H9 (cell line): ENCODE data around the gene CYFIP1. TPM values are rescaled to one million over a fixed set of nuclear protein-coding genes. Genes with fewer than 3 reads are reported as not detected.

Experiments
- DNase-seq: peaks from one replicate; pipeline ENCODE4 v3.0.0-alpha.2; 2017
- H2AFZ ChIP-seq: one replicate; pipeline ENCODE4 v1.6.1; 2013; ENCODE audit warnings: mild to moderate bottlenecking, low read length, control low read depth, moderate library complexity
- H2AK5ac ChIP-seq: 2 replicates; pipeline ENCODE4 v1.6.1; 2013; ENCODE audit warnings: low read length, control low read depth, mixed read lengths; ENCODE audit not compliant: insufficient read length
- H2BK120ac ChIP-seq: one replicate; pipeline ENCODE4 v1.6.1; 2013; ENCODE audit warnings: low read depth, mild to moderate bottlenecking, low read length, control low read depth, inconsistent platforms; ENCODE audit not compliant: poor library complexity, severe bottlenecking
- H2BK12ac ChIP-seq: 2 replicates; pipeline ENCODE4 v1.6.1; 2013; ENCODE audit warnings: low read length, control low read depth, mixed read lengths, low read depth; ENCODE audit not compliant: insufficient read length
- H2BK15ac ChIP-seq: 2 replicates; pipeline ENCODE4 v1.6.1; 2013; ENCODE audit warnings: low read depth, low read length, control low read depth
- H2BK20ac ChIP-seq: one replicate; pipeline ENCODE4 v1.6.1; 2013; ENCODE audit warnings: low read depth, mild to moderate bottlenecking, low read length, control low read depth, inconsistent platforms; ENCODE audit not compliant: poor library complexity, severe bottlenecking
- H2BK5ac ChIP-seq: 2 replicates; pipeline ENCODE4 v1.6.1; 2013; ENCODE audit warnings: low read length, control low read depth, mixed read lengths; ENCODE audit not compliant: insufficient read length
- H3K14ac ChIP-seq: 2 replicates; pipeline ENCODE4 v1.6.1; 2013; ENCODE audit warnings: low read length, control low read depth; ENCODE audit not compliant: insufficient read depth
- H3K18ac ChIP-seq: 2 replicates; pipeline ENCODE4 v1.6.1; 2013; ENCODE audit warnings: low read depth, mild to moderate bottlenecking, mixed read lengths, low read length, control low read depth; ENCODE audit not compliant: insufficient read length
- H3K23ac ChIP-seq: 2 replicates; pipeline ENCODE4 v1.6.1; 2013; ENCODE audit warnings: low read length, control low read depth, mixed read lengths, low read depth; ENCODE audit not compliant: insufficient read length
- H3K23me2 ChIP-seq: 2 replicates; pipeline ENCODE4 v1.6.1; 2013; ENCODE audit warnings: low read depth, mild to moderate bottlenecking, mixed read lengths, low read length, control low read depth; ENCODE audit not compliant: insufficient read length, poor library complexity, severe bottlenecking
- H3K27ac ChIP-seq: 2 replicates; pipeline ENCODE4 v1.5.1; 2013; ENCODE audit warnings: low read length, control low read depth, mixed read lengths, low read depth; ENCODE audit not compliant: insufficient read length
- H3K27me3 ChIP-seq: 2 replicates; pipeline ENCODE4 v1.6.1; 2013; ENCODE audit warnings: low read length, control low read depth, inconsistent platforms; ENCODE audit not compliant: insufficient read depth
- H3K4ac ChIP-seq: 2 replicates; pipeline ENCODE4 v1.6.1; 2013; ENCODE audit warnings: low read depth, mild to moderate bottlenecking, control low read depth, inconsistent platforms, low read length, moderate library complexity
- H3K4me1 ChIP-seq: 2 replicates; pipeline ENCODE4 v1.6.1; 2013; ENCODE audit warnings: low read length, control low read depth, inconsistent platforms; ENCODE audit not compliant: insufficient read depth
- H3K4me2 ChIP-seq: 2 replicates; pipeline ENCODE4 v1.6.1; 2013; ENCODE audit warnings: low read length, control low read depth, mixed read lengths; ENCODE audit not compliant: insufficient read length, insufficient read depth
- H3K56ac ChIP-seq: 2 replicates; pipeline ENCODE4 v1.6.1; 2013; ENCODE audit warnings: low read depth, mild to moderate bottlenecking, mixed read lengths, low read length, control low read depth; ENCODE audit not compliant: insufficient read length
- H3K79me1 ChIP-seq: 2 replicates; pipeline ENCODE4 v1.6.1; 2013; ENCODE audit warnings: low read depth, mild to moderate bottlenecking, moderate library complexity, low read length, control low read depth, inconsistent platforms; ENCODE audit not compliant: insufficient read depth, poor library complexity, severe bottlenecking
- H3K79me2 ChIP-seq: 2 replicates; pipeline ENCODE4 v1.6.1; 2013; ENCODE audit warnings: low read length, control low read depth, inconsistent platforms; ENCODE audit not compliant: insufficient read depth
- H3K9ac ChIP-seq: 2 replicates; pipeline ENCODE4 v1.6.1; 2013; ENCODE audit warnings: low read length, control low read depth, mixed read lengths; ENCODE audit not compliant: insufficient read length; ENCODE audit errors: extremely low read depth
- H3K9me3 ChIP-seq: one replicate; pipeline ENCODE4 v1.6.1; 2013; ENCODE audit warnings: low read depth, low read length, inconsistent platforms; ENCODE audit not compliant: control insufficient read depth
- H3T11ph ChIP-seq: one replicate; pipeline ENCODE4 v1.6.1; 2013; ENCODE audit warnings: mild to moderate bottlenecking, low read length, control low read depth, inconsistent platforms
- H4K20me1 ChIP-seq: one replicate; pipeline ENCODE4 v1.6.1; 2013; ENCODE audit not compliant: control insufficient read depth, insufficient read length, insufficient read depth
- H4K5ac ChIP-seq: 2 replicates; pipeline ENCODE4 v1.6.1; 2013; ENCODE audit warnings: low read depth, mild to moderate bottlenecking, mixed read lengths, low read length, control low read depth; ENCODE audit not compliant: insufficient read length
- H4K8ac ChIP-seq: replicated peaks from 2 replicates; pipeline ENCODE4 v1.6.1; 2013; ENCODE audit warnings: low read length, control low read depth, mixed read lengths, low read depth; ENCODE audit not compliant: insufficient read length
- H4K91ac ChIP-seq: 2 replicates; pipeline ENCODE4 v1.6.1; 2013; ENCODE audit warnings: low read depth, mild to moderate bottlenecking, moderate library complexity, mixed read lengths, low read length, control low read depth; ENCODE audit not compliant: insufficient read length
- H3K27ac Mint-ChIP-seq, 3 experiments: 2 replicates in 2 of 3; 3 replicates in 1 of 3; pipeline ENCODE4 v1.8.0; 2020 to 2021; ENCODE audit warnings: mixed read lengths in 3 of 3, mild to moderate bottlenecking in 1 of 3, moderate library complexity in 1 of 3
- H3K27me3 Mint-ChIP-seq: 2 replicates; pipeline ENCODE4 v1.8.0; 2021; ENCODE audit warnings: low read depth, mild to moderate bottlenecking, moderate library complexity, mixed read lengths
- H3K36me3 Mint-ChIP-seq, 3 experiments: 2 replicates in 2 of 3; 3 replicates in 1 of 3; pipeline ENCODE4 v1.8.0; 2020 to 2021; ENCODE audit warnings: low read depth in 3 of 3, mixed read lengths in 3 of 3; ENCODE audit not compliant: insufficient read depth in 1 of 3
- H3K4me1 Mint-ChIP-seq, 2 experiments: 2 replicates each; pipeline ENCODE4 v1.8.0; 2020; ENCODE audit warnings: mixed read lengths in 2 of 2
- H3K4me3 Mint-ChIP-seq, 2 experiments: 2 replicates in 1 of 2; 3 replicates in 1 of 2; pipeline ENCODE4 v1.8.0; 2020 to 2021; ENCODE audit warnings: mild to moderate bottlenecking in 2 of 2, mixed read lengths in 2 of 2, moderate library complexity in 1 of 2
- H3K9me3 Mint-ChIP-seq, 2 experiments: 2 replicates in 1 of 2; 3 replicates in 1 of 2; pipeline ENCODE4 v1.8.0; 2020; ENCODE audit warnings: mild to moderate bottlenecking in 2 of 2, mixed read lengths in 2 of 2, moderate library complexity in 1 of 2
- WGBS: extraction: QIAGEN DNeasy Blood & Tissue Kit; methylation state at CpG from one replicate; pipeline ENCODE4 v1.1.7; 2013; ENCODE audit warnings: missing lambda C conversion rate, low lambda C conversion rate, mixed read lengths; ENCODE audit not compliant: insufficient read length; ENCODE audit errors: extremely low coverage; 5-methylcytosine and 5-hydroxymethylcytosine counted together
- total RNA-seq: library from RNA; stranded (reverse); gene quantifications from 2 replicates; pipeline ENCODE4 v1.2.1, GENCODE V29; 2021
- TF ChIP-seq, protein P1 (sequence below): fragments of 200-600 bp; sonication (generic); conservative IDR thresholded peaks from 3 replicates; pipeline ENCODE4 v1.8.0; 2021; ENCODE audit warnings: antibody characterized with exemption, mild to moderate bottlenecking

Gene CYFIP1
- total RNA-seq, 1 experiment from 2014 or later: 71.2 TPM

DNA sequence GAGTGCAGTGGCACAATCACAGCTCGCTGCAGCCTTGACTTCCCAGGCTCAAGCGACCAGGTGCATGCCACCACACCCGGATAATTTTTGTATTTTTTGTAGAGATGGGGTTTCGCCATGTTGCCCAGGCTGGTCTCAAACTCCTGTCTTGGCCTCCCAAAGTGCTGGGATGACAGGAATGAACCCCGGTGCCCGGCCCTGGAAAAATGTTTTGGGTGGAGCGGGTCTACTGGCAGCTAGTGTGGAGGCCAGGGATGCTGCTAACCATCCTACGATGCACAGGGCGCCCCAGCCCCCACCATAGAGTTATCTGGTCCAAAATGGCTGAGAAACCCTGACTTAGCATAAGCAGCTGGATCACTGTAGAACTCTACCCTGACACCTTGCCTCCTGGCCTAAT is 106.3 kb downstream of the CYFIP1 start:
- Histone ChIP-seq H2AFZ (no peak overlapping the region), H2BK12ac (no peak overlapping the region), H3K56ac (no peak overlapping the region), H3K4me1 (peaks cover 3% of the 10 kb centered on the region; the same call in 1 of the 2 replicates), H4K20me1 (no peaks in the 10 kb centered on the region), H3K9ac (no peak overlapping the region), H3K27ac (no peak overlapping the region), H2BK15ac (no peak overlapping the region), H3K79me1 (no peaks in the 10 kb centered on the region), H4K8ac (no peak overlapping the region), H3K14ac (no peak overlapping the region; the same call in 1 of the 2 replicates), H3K9me3 (no peaks in the 10 kb centered on the region), H3K79me2 (no peaks in the 10 kb centered on the region), H3K27me3 (no peaks in the 10 kb centered on the region), H2AK5ac (no peak overlapping the region), H3T11ph (no peak overlapping the region), H4K91ac (no peak overlapping the region), H3K18ac (peak overlapping the region; percentile 28), H4K5ac (no peak overlapping the region), H3K4ac (no peak overlapping the region), H2BK5ac (no peak overlapping the region), H2BK20ac (no peak overlapping the region), H3K4me2 (no peak overlapping the region), H3K23me2 (no peaks in the 10 kb centered on the region), H2BK120ac (no peak overlapping the region), H3K23ac (no peak overlapping the region)
- TF ChIP-seq, protein P1, sequence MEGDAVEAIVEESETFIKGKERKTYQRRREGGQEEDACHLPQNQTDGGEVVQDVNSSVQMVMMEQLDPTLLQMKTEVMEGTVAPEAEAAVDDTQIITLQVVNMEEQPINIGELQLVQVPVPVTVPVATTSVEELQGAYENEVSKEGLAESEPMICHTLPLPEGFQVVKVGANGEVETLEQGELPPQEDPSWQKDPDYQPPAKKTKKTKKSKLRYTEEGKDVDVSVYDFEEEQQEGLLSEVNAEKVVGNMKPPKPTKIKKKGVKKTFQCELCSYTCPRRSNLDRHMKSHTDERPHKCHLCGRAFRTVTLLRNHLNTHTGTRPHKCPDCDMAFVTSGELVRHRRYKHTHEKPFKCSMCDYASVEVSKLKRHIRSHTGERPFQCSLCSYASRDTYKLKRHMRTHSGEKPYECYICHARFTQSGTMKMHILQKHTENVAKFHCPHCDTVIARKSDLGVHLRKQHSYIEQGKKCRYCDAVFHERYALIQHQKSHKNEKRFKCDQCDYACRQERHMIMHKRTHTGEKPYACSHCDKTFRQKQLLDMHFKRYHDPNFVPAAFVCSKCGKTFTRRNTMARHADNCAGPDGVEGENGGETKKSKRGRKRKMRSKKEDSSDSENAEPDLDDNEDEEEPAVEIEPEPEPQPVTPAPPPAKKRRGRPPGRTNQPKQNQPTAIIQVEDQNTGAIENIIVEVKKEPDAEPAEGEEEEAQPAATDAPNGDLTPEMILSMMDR: no peak
- Mint-ChIP-seq H3K4me3 (no peak overlapping the region), H3K27ac (peak overlapping the region in 1 of 3 experiments; percentile 98; a peak in 2 of 7 replicates), H3K4me1 (peaks cover 15 to 17% of the 10 kb centered on the region in 2 experiments), H3K36me3 (peaks cover 47 to 70% (median 63%) of the 10 kb centered on the region in 3 experiments), H3K27me3 (no peaks in the 10 kb centered on the region; the same call in 1 of the 2 replicates), H3K9me3 (peaks cover 0 to 6% of the 10 kb centered on the region in 2 experiments; a peak in 4 of 5 replicates)
- DNase-seq: no peak
- WGBS: no CpG with 5 or more reads among the region's 9 CpGs
